UCSD-AML1 (cell line): ENCODE measurements around the gene CCDC182.

ENCODE experiments used
- DNase-seq: peaks from one replicate; lab custom pipeline; 2025; ENCODE audit not compliant: unreplicated experiment; lab: John Stamatoyannopoulos, UW

The CCDC182 gene

GRCh38 chr17:57745242-57745641, at the start of gene CCDC182:
CCDC182 (minus strand) TSS chr17:57745299; CDS start chr17:57745272, 27 bp downstream.
- no peak for DNase-seq

- DNase-seq: no peak
Measured at GRCh38 chr17:57794841-57795240, 49.7 kb upstream of the CCDC182 start.

- no peak for DNase-seq
Measured at GRCh38 chr17:57788725-57789124, 43.6 kb upstream of the CCDC182 start.

GRCh38 chr17:57785022-57785421, 39.9 kb upstream of the CCDC182 start:
- DNase-seq: no peak

GRCh38 chr17:57784226-57784895, 39.3 kb upstream of the CCDC182 start:
- DNase-seq: no peak

GRCh38 chr17:57783338-57783742, 38.2 kb upstream of the CCDC182 start:
- DNase-seq: peak; percentile 89

GRCh38 chr17:57782647-57783337, 37.7 kb upstream of the CCDC182 start:
- DNase-seq: no peak

- DNase-seq: peak; percentile 55
Measured at GRCh38 chr17:57782062-57782490, 37.0 kb upstream of the CCDC182 start.

GRCh38 chr17:57781386-57782061, 36.4 kb upstream of the CCDC182 start:
- no peak for DNase-seq

- no peak for DNase-seq
Measured at GRCh38 chr17:57779706-57780105, 34.6 kb upstream of the CCDC182 start.

- DNase-seq: no peak
Measured at GRCh38 chr17:57778306-57778705, 33.2 kb upstream of the CCDC182 start.

- no peak for DNase-seq
Measured at GRCh38 chr17:57776366-57776765, 31.3 kb upstream of the CCDC182 start.

GRCh38 chr17:57774872-57775271, 29.8 kb upstream of the CCDC182 start:
- DNase-seq: no peak

GRCh38 chr17:57773557-57773956, 28.5 kb upstream of the CCDC182 start:
- DNase-seq: no peak

GRCh38 chr17:57772774-57773173, 27.7 kb upstream of the CCDC182 start:
- DNase-seq: peak; percentile 42

- no peak for DNase-seq
Measured at GRCh38 chr17:57767561-57767960, 22.5 kb upstream of the CCDC182 start.

GRCh38 chr17:57766318-57766943, 21.3 kb upstream of the CCDC182 start:
- DNase-seq: no peak

- DNase-seq: no peak
Measured at GRCh38 chr17:57762452-57763395, 17.6 kb upstream of the CCDC182 start.

- no peak for DNase-seq
Measured at GRCh38 chr17:57761887-57762286, 16.8 kb upstream of the CCDC182 start.

- no peak for DNase-seq
Measured at GRCh38 chr17:57760046-57760445, 14.9 kb upstream of the CCDC182 start.
